RWPE1 (cell line): ENCODE data around the gene BSCL2.

ENCODE experiments used
- CTCF ChIA-PET: fragments of 350-600 bp; sonication (Branson Sonifier 250); formaldehyde crosslinking; extraction: SDS; loops from one replicate; lab custom pipeline; 2021; lab: Yijun Ruan, JAX
- POLR2A ChIA-PET: fragments of 400-600 bp; formaldehyde crosslinking; extraction: SDS; loops from one replicate; lab custom pipeline; 2020; ENCODE audit warnings: antibody characterized with exemption; ENCODE audit not compliant: low non-redundant PET; lab: Yijun Ruan, JAX
- DNase-seq: peaks from one replicate; pipeline ENCODE4 v3.0.0; 2012; ENCODE audit warnings: low spot score
- H3K27ac ChIP-seq: fragments of 450-650 bp; 2 replicates; pipeline ENCODE4 v1.5.1; 2017
- TF ChIP-seq, protein P1 (sequence below): fragments of 450-650 bp; conservative IDR thresholded peaks from 2 replicates; pipeline ENCODE4 v1.5.1; 2017; ENCODE audit warnings: low read depth, mild to moderate bottlenecking

The BSCL2 gene

GRCh38 chr11:62666259-62666926 is 40.8 kb downstream of the BSCL2 start:
- POLR2A ChIA-PET, result interaction anchor here (2.1 kb wide), 1 partner anchor 75 kb away, joined by 16 read pairs; the partner anchor contains the start of gene TUT1
- peak overlapping the region; percentile 90 for H3K27ac ChIP-seq
- CTCF ChIA-PET, result interaction anchor here (0.7 kb wide), 2 partner anchors 42 to 242 kb away, joined by 3 to 4 read pairs; no protein-coding TSS in a partner anchor
- TF ChIP-seq, protein P1, sequence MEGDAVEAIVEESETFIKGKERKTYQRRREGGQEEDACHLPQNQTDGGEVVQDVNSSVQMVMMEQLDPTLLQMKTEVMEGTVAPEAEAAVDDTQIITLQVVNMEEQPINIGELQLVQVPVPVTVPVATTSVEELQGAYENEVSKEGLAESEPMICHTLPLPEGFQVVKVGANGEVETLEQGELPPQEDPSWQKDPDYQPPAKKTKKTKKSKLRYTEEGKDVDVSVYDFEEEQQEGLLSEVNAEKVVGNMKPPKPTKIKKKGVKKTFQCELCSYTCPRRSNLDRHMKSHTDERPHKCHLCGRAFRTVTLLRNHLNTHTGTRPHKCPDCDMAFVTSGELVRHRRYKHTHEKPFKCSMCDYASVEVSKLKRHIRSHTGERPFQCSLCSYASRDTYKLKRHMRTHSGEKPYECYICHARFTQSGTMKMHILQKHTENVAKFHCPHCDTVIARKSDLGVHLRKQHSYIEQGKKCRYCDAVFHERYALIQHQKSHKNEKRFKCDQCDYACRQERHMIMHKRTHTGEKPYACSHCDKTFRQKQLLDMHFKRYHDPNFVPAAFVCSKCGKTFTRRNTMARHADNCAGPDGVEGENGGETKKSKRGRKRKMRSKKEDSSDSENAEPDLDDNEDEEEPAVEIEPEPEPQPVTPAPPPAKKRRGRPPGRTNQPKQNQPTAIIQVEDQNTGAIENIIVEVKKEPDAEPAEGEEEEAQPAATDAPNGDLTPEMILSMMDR, result no peak
- no peak for DNase-seq

- CTCF ChIA-PET, result interaction anchor here (0.9 kb wide), 1 partner anchor 73 kb away, joined by 4 read pairs; no protein-coding TSS in a partner anchor
- peak; percentile 46 for DNase-seq
- POLR2A ChIA-PET, result interaction anchor here (0.8 to 2.1 kb wide), 10 partner anchors 9 to 88 kb away, joined by 3 to 16 read pairs (median 8); partner anchors contain the start of genes B3GAT3, HNRNPUL2, INTS5 and MTA2
- peak overlapping the region; percentile 90 for H3K27ac ChIP-seq
- TF ChIP-seq, protein P1, result no peak
Measured at GRCh38 chr11:62665599-62666258, 41.5 kb downstream of the BSCL2 start.

GRCh38 chr11:62665075-62665598 is 42.1 kb downstream of the BSCL2 start, which contains the start of the genes C11orf98 and CSKMT:
C11orf98 (minus strand) TSS chr11:62665210; CDS start chr11:62665169, 41 bp downstream.
CSKMT (plus strand) TSS chr11:62665312; CDS start chr11:62665880, 568 bp downstream.
- POLR2A ChIA-PET, result interaction anchor here (0.6 to 2.1 kb wide), 11 partner anchors 8 to 1646 kb away, joined by 3 to 16 read pairs (median 8); partner anchors contain the start of genes B3GAT3, HNRNPUL2, INTS5 and MTA2
- CTCF ChIA-PET, result interaction anchor here (0.9 to 1.3 kb wide), 4 partner anchors 10 to 121 kb away, joined by 4 to 7 read pairs (median 5); no protein-coding TSS in a partner anchor
- TF ChIP-seq, protein P1, result no peak
- H3K27ac ChIP-seq, result peak within 1 kb of the TSS; percentile 90
- peak; percentile 97 for DNase-seq

DNA sequence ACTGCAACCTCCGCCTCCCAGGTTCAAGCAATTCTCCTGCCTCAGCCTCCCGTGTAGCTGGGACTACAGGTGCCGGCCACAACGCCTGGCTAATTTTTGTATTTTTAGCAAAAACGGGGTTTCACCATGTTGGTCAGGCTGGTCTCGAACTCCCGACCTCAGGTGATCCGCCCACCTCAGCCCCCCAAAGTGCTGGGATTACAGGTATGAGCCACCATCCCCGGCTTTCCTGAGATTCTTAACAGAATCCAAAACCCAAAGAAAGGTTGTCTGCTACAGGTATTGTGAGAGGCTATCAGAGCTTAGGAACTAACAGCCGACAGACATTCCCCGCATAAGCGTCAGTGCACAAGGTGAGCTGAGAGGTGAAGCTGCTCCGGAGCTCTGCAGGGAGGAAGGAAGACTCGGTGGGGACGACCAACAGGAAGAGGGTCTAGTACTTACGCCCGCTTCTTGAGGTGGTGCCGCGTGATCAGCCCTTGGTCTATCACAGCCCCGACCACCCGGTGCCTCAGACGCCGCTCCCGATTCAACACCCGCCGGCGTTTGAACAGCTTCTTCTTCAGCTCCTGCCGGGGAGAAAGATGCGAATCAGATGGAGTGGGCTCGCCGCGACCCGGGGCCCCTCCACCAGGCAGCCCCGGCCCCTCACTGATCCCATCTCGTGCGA is 42.7 kb downstream of the BSCL2 start:
- TF ChIP-seq, protein P1, result no peak
- H3K27ac ChIP-seq, result peak overlapping the region; percentile 90
- ChIA-PET POLR2A (interaction anchor here (0.6 to 2.1 kb wide), 10 partner anchors 7 to 1647 kb away, joined by 4 to 16 read pairs (median 8); partner anchors contain the start of genes B3GAT3, HNRNPUL2, INTS5 and MTA2), CTCF (interaction anchor here (0.9 to 1.3 kb wide), 3 partner anchors 10 to 122 kb away, joined by 5 to 7 read pairs (median 5); no protein-coding TSS in a partner anchor)
- DNase-seq, result peak; percentile 51

DNA sequence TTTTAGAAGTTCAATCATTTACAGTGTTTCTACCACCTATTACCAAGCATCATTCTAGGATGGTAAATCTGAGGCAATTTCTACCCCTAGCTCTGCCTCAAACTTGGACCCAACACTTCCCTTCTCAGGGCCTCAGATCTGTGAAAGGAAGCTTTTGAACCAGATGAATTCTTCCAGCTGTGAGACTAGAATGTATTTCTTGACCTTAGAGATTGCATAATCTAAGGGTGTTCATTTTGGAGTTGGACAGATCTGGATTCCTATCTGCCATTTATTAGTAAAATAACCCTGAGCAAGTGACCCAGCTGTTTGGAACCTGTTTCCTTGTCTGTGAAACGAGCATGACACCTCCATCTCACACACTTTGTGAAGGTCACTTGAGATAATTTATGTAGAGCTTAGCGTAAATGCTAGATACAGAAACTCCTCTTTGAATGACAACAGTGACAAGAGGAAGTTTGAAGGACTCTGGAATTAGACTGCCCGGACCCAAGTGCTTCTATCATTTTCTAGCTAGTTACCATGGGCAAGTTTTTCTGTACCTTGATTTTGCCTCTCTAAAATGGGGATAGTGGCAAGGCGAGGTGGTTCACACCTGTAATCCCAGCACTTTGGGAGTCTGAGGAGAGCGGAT is 50.3 kb downstream of the BSCL2 start:
- ChIA-PET CTCF (no interaction called here), POLR2A (interaction anchor here (0.6 to 1.4 kb wide), 2 partner anchors 8 to 65 kb away, joined by 3 to 4 read pairs; partner anchors contain the start of genes C11orf98 and CSKMT)
- TF ChIP-seq, protein P1, result no peak
- no peak for DNase-seq
- no peak overlapping the region for H3K27ac ChIP-seq
